Measurements from ENCODE around the gene KIAA0753. TPM values are rescaled to one million over a fixed set of nuclear protein-coding genes. Genes with fewer than 3 reads are reported as not detected.

KIAA0753 gene
- total RNA-seq, 1 experiment from 2014 or later = 6.9 TPM

DNA sequence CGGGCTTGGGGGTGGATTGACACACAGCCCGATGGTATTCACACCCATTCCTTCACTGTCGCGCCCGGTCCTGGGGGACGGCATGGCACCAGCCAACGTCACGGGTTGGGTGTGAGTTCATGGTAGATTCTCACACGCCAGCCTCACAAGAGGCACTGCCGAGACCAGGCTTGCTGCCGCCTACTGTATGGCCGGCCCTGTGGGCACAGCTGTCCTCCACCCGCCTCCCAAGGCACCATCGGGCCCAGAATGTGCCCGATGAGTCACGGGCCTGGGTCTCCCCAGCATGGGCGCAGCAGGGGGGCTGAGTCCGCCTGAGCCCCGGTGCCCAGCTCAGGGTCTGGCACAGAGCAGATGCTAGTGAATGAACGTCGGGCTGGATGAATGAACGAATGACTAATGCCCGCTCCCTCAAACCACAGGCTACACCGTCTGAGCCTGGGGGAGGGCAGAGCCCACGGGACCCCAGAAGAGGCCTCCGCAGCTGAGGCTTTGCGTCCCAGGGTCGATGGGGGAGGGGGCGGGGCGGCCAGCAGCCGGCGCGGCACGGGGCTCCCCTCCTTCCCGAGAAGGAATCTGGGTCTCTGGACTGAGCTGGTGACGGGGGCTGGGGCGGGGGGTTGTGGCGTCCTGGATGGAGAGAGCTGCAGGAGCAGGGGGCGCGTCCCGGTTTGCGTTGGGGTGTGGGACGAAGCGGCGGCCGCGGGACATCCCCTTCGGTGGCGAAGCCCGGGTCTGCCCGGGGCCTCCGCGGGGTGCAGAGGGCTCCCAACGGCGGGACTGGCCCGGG lies 85.0 kb downstream of the KIAA0753 start:
- no peaks in the 10 kb centered on the region for H3K36me3 ChIP-seq (ENCODE audit: low read depth, low read length)
- intact Hi-C loops (cut with micrococcal nuclease) = loop anchor here (2.0 kb wide), 1 partner anchor 83 kb away; no protein-coding TSS in a partner anchor
- H2AFZ ChIP-seq (ENCODE audit: low read length) = peak overlapping the region; percentile 49
- peaks cover 13% of the 10 kb centered on the region; the same call in 1 of the 2 replicates for H3K79me2 ChIP-seq (ENCODE audit: low read length)
- no peaks in the 10 kb centered on the region for H3K27me3 ChIP-seq (ENCODE audit: low read length)
- no peaks in the 10 kb centered on the region for H3K9me3 ChIP-seq (ENCODE audit: low read length)
- TF ChIP-seq EZH2phosphoT487 (IDR thresholded peaks at IDR 0.05; ENCODE audit: borderline replicate concordance, low read length) (no peak), EZH2 (IDR thresholded peaks at IDR 0.05; ENCODE audit: low read length, unreplicated experiment) (no peak)
- TF ChIP-seq, protein P1, sequence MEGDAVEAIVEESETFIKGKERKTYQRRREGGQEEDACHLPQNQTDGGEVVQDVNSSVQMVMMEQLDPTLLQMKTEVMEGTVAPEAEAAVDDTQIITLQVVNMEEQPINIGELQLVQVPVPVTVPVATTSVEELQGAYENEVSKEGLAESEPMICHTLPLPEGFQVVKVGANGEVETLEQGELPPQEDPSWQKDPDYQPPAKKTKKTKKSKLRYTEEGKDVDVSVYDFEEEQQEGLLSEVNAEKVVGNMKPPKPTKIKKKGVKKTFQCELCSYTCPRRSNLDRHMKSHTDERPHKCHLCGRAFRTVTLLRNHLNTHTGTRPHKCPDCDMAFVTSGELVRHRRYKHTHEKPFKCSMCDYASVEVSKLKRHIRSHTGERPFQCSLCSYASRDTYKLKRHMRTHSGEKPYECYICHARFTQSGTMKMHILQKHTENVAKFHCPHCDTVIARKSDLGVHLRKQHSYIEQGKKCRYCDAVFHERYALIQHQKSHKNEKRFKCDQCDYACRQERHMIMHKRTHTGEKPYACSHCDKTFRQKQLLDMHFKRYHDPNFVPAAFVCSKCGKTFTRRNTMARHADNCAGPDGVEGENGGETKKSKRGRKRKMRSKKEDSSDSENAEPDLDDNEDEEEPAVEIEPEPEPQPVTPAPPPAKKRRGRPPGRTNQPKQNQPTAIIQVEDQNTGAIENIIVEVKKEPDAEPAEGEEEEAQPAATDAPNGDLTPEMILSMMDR (conservative IDR thresholded peaks at IDR 0.05; ENCODE audit: low read depth, low read length) = no peak
- CTCF ChIA-PET = no interaction called here
- peak overlapping the region; percentile 70 for H3K9ac ChIP-seq (ENCODE audit: low read length)
- peaks cover 45% of the 10 kb centered on the region for H3K4me1 ChIP-seq (ENCODE audit: insufficient read depth, low read length)
- H3F3A ChIP-seq (ENCODE audit: low read length, unreplicated experiment) = no peaks in the 10 kb centered on the region
- peak overlapping the region; percentile 80 for H3K4me2 ChIP-seq (ENCODE audit: low read length)
- H3K9me2 ChIP-seq (replicated peaks; ENCODE audit: low read length) = no peaks in the 10 kb centered on the region
- POLR2A ChIA-PET (ENCODE audit: unreplicated experiment) = no interaction called here
- H3K27ac ChIP-seq (ENCODE audit: low read length) = peak overlapping the region; percentile 74
- no peaks in the 10 kb centered on the region for H4K20me1 ChIP-seq (ENCODE audit: low read length)
- BruUV-seq (replicated peaks) = no TSS peak
- DNase-seq = peak; percentile 58
- peak; percentile 41 for ATAC-seq
- H3K4me3 ChIP-seq (ENCODE audit: low read length) = peak overlapping the region; percentile 82

DNA sequence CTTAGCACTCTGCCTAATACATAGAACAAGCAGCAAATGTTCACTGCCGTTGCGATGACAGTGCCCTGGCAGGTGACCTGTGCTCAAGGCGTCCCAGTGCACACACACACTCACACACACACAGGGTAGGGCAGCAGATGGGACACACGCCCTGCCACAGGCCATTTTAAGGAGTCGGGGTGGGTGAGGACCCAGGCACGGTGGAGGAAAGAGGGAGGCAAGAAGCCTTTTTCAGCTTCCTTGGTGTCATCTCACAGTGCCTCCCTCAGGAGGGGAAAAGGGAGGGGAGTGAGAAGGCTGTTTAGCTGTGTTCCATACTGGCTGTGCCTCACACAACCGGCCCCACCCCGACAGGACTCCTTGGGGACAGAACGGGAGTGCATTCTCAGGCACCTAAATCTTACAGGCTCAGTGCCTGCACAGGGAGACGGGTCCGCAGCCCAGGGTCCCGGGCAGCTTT lies 85.6 kb downstream of the KIAA0753 start:
- TF ChIP-seq EZH2phosphoT487 (IDR thresholded peaks at IDR 0.05; ENCODE audit: borderline replicate concordance, low read length) = no peak
- TF ChIP-seq, protein P1 (conservative IDR thresholded peaks at IDR 0.05; ENCODE audit: low read depth, low read length) = no peak
- no peak for TF ChIP-seq EZH2 (IDR thresholded peaks at IDR 0.05; ENCODE audit: low read length, unreplicated experiment)
- ChIA-PET POLR2A (ENCODE audit: unreplicated experiment) (no interaction called here), CTCF (no interaction called here)
- Histone ChIP-seq H3K9ac (ENCODE audit: low read length) (peak overlapping the region; percentile 70), H3K27me3 (ENCODE audit: low read length) (no peaks in the 10 kb centered on the region), H3K9me2 (replicated peaks; ENCODE audit: low read length) (no peaks in the 10 kb centered on the region), H4K20me1 (ENCODE audit: low read length) (no peaks in the 10 kb centered on the region), H3K36me3 (ENCODE audit: low read depth, low read length) (no peaks in the 10 kb centered on the region), H3K27ac (ENCODE audit: low read length) (peak overlapping the region; percentile 74), H3K79me2 (ENCODE audit: low read length) (peaks cover 13% of the 10 kb centered on the region; the same call in 1 of the 2 replicates), H3K4me1 (ENCODE audit: insufficient read depth, low read length) (peaks cover 47% of the 10 kb centered on the region), H2AFZ (ENCODE audit: low read length) (peak overlapping the region; percentile 49), H3K4me2 (ENCODE audit: low read length) (peak overlapping the region; percentile 80), H3K4me3 (ENCODE audit: low read length) (peak overlapping the region; percentile 82), H3F3A (ENCODE audit: low read length, unreplicated experiment) (no peaks in the 10 kb centered on the region), H3K9me3 (ENCODE audit: low read length) (no peaks in the 10 kb centered on the region)
- BruUV-seq (replicated peaks) = no TSS peak
- ATAC-seq (0 out of 2 replicates have a peak, but pooled peaks have one; percentile 2), DNase-seq (peak; percentile 20)
- intact Hi-C loops (cut with micrococcal nuclease) = loop anchor here (2.0 to 5.0 kb wide), 2 partner anchors 48 to 82 kb away; no protein-coding TSS in a partner anchor
